Activated CD4-positive, alpha-beta T cell treated with anti-CD3 and anti-CD28 coated beads, Interleukin-2, Interleukin-4, amounts not matched to agents 100 ng/mL and 50 ng/mL, durations not matched to agents 16 hours and 8 hours (primary cell): Measurements from ENCODE around the gene ATP23.

Source experiments
- DNase-seq: peaks from one replicate; pipeline ENCODE4 v3.0.0-alpha.2; 2020; ENCODE audit warnings: low spot score

ATP23 gene

DNA sequence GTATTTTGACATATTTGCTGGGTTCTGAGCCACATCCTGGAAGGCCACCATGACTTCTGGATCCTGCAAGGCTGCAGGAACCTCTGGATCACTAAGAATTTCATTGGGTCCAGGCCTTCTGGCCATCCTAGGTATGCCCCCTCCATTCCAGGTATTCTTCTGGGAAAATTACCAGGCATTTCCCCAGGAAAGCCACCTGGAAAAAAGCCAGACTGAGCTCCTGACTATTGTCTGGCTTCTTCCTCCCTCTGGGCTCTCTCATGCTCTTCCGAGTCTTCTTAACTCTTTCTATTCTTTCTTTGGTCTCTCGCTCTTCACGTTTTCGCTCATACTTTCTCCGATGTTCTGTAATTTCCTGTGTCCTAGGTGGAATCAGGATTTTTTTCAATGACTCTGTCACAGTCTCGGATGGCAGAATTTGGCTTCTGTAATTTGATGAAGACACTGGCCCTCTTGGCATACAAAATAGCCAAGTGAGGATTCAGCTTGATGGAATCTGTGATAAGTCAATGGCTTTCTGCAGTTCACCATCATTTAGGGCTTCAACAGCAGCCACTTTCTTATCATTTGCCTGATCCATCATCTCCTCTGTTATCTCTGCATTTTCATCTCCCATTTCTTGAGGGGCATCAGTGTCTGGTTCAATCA lies 42.6 kb downstream of the ATP23 start:
- no peak for DNase-seq

DNA sequence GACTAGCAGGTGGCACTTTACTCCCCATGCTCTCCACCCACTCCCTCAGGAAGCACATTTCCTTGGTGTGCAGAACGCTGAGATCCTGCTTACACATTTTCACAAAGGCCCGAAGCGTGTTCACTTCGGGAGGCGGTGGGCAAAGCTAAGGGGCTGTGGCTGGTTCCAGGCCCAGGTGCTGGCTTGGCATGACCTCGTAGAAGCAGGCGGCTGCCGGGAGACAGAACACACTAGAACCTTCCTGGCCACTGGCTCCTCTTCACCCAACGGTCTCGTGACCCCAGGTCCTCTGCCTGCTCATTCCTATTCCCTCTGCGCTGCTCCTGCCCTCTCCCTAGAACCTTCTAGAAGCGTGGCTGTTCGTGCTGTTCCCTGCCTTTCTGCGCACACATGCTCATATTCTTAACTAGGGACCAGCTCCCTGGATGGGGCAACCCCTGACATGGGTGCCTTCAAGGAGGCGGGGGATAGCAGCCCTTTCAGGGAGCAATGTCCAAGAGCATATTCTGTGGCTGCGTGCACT lies 43.3 kb downstream of the ATP23 start:
- no peak for DNase-seq

DNA sequence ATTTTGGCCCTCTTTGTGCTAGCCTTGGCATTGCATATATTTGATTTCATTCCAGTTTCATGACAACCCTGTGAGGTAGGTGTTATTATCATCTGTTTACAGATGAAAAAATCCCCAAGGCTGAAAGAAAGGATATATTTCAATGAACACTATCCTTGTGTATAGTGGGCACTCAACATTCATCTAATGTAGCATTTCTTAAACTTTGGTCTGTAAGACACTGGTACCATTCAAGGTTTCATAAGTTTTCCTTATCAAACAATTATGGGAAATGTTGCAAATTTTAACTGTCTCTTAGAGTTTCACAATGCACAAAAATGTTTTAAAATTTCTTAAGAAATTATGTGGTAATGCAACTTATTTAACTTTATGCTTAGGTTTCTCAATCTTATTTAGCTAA lies 44.3 kb downstream of the ATP23 start:
- no peak for DNase-seq

DNA sequence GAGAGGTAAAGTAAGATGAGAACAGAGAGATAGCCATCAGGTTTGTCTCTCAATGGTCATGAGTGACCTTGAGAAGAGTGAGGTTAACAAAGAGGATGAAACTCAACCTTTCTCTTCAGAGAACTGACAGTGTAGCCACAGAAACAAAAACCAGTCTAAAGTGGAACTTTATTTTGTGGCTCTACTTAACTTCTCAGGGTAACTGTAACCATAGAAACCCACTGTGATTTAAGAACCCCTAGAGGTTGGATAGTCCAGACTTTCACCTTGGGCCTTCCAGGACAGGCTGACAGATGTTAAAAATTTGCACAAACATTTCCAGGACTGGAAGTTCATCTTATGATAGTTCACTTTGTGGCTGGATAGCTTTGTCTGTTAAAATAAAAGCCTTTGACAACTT lies 48.5 kb downstream of the ATP23 start:
- DNase-seq: no peak

DNA sequence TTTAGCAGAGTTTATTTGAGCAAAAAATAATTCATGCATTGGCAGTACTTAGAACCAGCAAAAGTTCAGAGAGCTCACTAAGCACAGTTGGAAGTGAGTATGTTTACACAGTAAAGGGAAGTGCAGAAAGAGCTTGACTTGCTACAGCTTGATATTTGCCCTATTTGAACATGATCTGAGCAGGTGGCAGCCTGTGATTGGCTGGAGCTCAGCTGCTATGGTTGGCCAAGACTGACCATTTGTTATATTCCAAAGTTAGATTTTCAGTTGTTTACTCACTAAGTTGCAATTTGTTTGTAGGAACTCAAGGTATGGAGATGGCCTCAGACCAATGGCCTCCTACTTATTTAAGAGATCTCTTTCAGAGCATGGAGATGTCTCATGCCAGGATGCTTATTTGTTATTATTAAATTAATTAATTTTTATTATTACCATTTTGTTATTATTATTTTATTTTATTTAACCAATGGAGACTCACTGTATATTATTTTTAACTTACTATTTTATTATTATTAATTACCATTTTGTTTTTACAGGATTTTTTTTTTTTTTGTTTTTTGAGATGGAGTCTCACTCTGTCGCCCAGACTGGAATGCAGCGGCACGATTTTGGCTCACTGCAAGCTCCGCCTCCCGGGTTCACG lies 49.0 kb downstream of the ATP23 start:
- no peak for DNase-seq

DNA sequence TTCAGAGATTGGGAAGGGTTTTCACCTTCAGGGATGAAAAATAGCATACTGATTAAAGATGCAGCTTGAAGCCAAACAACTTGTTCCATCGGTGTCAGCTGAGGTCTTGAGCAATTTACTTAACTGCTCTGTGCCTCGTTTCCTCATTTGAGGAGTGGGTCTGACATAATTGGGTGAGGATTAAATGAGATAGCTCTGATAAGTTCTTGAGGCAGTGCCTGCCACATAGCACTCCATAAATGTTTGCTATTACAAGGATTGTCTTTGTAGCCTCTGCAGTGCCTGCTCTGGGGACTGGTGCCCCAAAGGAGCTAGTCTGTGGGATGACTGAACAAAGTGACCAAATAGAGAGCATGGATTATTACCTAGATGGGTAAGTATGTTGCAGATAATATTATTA lies 50.6 kb downstream of the ATP23 start:
- DNase-seq: no peak

DNA sequence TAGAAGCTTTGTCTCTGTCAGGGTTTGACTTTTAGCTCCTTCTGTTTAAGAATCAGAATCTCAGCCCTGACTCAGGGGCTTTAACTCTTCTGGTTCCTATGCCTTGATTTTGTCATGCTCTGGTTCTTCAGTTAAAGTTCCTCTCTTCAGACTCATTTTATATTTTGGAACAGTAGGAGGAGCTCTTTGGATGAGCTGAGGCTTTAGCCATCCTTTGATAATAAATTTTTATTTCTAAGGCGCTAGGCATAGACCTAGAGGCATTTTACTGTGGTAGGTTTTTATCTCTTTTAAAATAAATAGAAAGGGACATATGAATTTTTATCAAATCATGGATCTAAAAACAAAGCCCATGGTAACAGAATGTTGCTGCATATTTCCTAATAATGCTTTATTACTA lies 51.7 kb downstream of the ATP23 start:
- DNase-seq: no peak

DNA sequence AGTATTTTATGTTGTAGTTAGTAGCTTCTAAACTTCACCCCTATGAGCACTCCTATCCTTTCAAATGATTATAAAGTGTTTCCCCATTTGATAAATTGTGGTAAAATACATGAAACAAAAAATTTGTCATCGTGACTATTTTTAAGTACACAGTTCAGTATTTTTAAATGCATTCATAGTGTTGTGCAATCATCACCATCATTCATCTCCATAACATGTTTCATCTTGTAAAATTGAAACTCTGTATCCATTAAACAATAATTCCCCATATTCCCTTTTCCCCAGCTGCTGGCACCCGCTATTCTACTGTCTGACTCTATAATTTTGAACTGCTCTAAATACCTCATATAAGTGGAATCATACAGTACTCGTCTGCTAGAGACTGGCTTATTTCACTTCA lies 52.5 kb downstream of the ATP23 start:
- no peak for DNase-seq

DNA sequence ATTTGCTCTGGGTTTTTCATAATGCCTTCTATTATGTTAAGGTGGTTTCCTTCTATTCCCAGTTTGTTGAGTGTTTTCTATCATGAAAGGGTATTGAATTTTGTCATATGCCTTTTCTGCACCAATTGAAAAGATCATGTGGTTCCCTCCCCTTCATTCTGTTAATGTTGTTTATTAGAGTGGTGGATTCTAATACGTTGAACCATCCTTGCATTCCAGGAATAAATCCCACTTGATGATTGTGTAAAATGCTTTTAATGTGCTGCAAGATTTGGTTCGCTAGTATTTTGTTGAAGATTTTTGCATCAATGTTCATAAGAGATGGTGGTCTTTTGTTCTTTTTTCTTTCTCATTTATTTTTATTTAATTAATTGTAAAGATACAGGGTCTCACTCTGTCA lies 55.2 kb downstream of the ATP23 start:
- no peak for DNase-seq

DNA sequence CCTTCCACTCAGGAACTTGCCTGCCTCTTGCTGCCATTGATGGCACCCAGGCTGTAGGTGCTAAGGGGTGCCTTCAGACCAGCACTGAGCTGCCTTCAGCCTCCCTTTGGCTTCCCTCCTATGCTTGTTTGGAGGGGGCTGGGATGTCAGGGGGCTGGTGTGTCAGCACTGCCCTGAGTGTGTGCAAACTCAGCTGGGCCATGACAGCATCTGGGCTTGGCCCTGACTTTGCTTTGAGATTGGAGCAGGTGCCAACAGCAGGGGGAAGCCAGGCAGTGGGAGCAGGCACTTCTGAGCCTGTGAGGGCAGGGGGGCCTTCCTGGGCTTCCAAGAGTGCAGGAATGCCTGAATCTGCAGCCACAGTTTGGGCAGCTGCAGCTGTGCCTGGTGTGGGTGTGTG lies 56.9 kb downstream of the ATP23 start:
- no peak for DNase-seq

DNA sequence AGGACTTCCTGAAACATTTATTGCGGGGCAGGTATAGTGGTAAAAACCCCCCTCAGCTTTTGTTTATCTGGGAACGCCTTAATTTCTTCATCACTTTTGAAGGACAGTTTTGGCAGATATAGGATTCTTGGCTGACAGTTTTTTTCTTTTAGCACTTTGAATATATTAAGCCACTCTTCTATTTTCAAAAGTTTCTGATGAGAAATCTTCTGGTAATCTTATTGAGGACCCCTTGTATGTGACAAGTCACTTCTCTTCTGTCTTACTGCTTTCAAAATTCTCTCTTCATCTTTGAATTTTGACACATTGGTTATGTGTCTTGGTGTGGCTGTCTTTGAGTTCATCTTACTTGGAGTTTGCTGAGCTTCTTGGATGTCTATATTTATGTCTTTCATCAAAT lies 59.1 kb downstream of the ATP23 start:
- DNase-seq: no peak

DNA sequence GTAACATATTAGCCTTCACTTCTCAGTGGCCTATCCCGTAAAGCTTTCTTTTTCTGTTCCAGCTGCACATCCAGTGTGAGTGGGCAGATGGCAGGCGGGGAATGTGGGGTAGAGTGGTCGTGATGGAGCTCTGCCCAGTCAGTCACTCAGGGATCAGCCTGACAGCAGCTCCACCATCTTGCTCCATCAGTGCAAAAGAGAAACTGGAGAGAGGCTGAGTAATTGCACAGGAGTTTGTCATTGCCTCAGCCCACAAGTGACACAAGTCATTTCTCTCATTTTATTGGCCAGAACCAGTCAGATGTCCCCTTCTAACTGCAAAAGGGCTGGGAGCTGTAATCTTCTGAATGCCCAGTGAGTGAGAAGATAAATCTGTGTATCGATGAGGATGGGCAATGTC lies 66.5 kb downstream of the ATP23 start:
- no peak for DNase-seq

DNA sequence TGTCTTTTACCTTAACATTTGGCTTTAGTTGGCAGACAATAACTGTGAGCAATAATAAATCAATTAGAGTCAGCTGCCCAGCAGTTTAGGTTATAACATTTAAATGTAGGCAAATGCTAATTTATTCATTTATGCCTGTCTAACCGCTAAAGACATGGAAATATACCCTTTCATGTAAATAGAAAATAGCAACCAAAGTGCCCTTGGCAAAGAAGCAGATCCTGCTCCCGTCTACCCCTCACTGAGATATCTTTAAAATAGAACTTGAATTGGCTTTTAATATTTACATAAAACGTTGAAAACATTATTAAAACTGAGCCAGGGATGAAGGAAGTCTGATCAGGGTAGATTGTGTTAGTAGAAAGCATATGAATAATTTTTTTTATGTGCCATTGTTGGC lies 67.3 kb downstream of the ATP23 start:
- DNase-seq: no peak
